ENCODE data around the gene EFNA4.

- TF ChIP-seq CTCF (IDR thresholded peaks at IDR 0.05) (no peak), POLR2A (IDR thresholded peaks at IDR 0.05) (no peak)
These were observed 26.5 kb upstream of the EFNA4 start for GRCh38 chr1:155037043-155037442.

All from testis (tissue), 2 donors.